ENCODE measurements around the gene BBX.
"Not testable (repeated sequence)": the region's sequence is repeated elsewhere in the genome, so short reads cannot be mapped to it uniquely, and the experiment has no call there.

Gene BBX

GRCh38 chr3:107545680-107546120 is 22.9 kb downstream of the BBX start:
- DNase-seq, result no peak

- no peak for DNase-seq
Measured at GRCh38 chr3:107548601-107549000, 25.8 kb downstream of the BBX start.

DNA sequence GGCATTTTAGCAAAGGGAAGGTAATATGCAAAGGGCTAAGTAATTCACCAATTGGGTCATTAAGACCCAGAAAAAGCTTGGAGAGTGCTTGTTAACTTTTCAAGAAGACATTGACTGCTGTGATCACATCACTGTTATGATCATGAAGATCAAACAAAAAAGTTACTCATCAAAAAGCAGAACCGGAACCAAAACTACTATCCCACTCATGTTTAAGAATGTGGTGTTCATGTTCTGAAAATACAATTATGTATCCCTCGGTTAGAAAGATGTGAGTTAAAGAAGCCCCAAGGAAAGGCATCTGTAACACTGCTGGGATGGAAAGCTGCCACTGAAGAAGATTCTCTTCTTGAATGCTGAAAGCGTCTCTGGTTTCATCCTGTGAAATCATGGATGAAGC is 32.6 kb downstream of the BBX start:
- DNase-seq, result no peak

DNA sequence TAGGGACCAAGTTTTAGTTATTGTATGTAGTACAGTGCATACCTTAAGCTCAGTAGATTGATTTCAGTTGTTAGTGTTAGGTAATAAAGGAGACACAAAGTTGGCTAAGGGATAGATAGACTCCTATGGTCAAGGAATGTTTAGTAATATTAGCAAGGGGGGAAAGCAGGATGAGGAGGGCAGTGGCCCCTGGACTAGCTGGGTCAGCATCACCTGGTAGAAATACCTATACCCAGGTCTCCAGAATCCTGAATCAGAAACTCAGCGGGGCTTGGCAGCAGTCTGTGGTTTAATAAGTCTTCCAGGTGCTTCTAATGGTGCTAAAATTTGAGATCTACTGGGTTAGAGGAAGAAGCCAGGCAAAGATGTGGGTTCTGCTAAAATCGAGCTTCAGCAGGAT is 35.0 kb downstream of the BBX start:
- no peak for DNase-seq

DNA sequence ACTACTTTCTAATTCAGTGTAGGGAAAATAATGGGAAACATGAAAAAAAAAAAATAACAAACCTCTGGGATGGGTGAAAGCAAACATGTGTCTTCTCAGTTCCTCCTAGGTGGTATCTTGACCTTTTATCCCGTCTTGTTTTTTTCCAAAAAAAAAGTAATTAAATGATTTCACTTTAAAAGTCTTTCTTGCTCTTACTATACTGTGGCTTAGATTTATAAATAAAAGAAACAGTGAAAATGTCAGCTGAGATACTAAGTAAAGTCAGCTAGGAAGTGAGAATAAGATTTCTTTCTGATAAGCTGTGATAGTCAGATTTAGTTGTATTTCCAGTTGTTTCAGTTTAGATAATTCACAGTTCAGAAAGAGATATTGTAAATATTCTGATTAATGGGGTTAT is 37.4 kb downstream of the BBX start:
- DNase-seq, result no peak

- no peak for DNase-seq
Measured at GRCh38 chr3:107561980-107562379, 39.2 kb downstream of the BBX start.

- DNase-seq, result no peak
Measured at GRCh38 chr3:107562969-107563529, 40.3 kb downstream of the BBX start.

GRCh38 chr3:107565244-107565643 is 42.5 kb downstream of the BBX start:
- not testable (repeated sequence) for DNase-seq

DNA sequence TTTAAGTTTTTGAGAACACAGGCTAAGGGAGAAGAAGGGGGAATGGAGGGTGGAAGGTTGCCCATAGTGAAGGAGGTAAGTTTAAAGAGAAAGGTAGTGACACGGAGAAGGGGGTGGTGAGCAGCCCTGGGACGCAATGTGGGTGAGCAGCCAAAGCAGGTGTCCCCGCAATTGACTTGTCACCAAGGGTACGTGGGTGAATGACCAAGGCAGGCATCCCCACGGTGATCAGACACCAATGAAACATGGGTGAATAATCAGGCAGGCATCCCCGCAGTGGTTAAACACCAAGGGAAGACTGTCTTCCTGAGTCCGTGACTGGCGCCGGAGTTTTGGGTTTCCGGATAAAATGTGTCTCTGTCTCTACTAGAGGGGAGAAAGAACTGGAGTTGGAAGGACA is 48.3 kb downstream of the BBX start:
- DNase-seq, result not testable (repeated sequence)

DNA sequence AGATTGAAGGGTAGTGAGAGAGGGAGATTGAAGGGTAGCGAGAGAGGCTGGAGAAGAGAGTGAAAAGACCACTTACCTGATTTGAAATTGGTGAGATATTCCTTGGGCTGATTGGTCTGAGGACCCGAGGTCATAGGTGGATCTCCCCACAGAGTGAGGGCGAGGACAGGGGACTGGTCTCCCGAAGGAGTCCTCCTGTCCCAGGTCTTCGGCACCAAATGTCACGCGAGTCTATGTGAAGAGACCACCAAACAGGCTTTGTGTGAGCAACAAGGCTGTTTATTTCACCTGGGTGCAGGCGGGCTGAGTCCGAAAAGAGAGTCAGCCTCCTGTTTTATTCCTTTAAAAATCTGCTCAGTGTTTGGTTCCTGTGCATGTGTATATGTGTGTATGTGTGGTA is 48.7 kb downstream of the BBX start:
- not testable (repeated sequence) for DNase-seq

DNA sequence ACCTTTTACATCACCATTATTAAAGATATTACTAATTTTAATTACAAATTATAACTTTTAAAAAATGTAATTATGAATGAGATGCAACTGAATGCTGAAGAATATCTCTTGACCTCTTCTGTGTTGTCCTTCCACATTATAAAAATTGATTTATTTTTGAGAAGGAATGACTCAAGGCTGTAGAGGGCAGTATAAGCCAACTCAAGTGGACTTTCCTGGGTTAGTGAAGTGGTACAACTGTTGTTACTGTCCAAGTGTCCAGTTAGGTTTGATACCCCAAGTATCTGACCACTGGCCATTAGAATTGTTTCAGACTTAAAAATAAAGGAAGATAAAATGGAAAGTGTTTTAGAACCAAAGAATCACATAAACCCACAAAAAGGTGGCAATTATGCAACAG is 51.9 kb downstream of the BBX start:
- no peak for DNase-seq

GRCh38 chr3:107578091-107578490 is 55.3 kb downstream of the BBX start:
- no peak for DNase-seq

- no peak for DNase-seq
Measured at GRCh38 chr3:107578523-107578922, 55.8 kb downstream of the BBX start.

- DNase-seq, result no peak
Measured at GRCh38 chr3:107579371-107579770, 56.6 kb downstream of the BBX start.

DNA sequence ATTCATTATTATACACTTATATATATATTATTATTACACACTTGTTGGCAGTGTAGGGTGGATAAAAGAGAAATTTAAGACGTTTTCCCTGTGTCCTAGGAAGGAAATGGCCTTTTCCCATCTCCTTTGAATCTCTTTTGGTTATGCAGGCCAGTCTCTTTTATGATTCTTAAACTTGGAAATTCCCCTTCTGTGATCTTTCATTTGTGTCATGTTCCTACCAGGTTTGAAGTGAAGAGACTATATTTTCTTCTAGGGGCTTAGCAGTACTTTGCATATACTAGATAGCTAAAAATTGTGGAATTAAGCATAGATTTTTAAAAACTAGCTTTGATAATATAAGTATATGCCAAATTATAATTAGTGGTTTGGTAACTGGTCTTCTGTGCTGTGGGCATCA is 58.5 kb downstream of the BBX start:
- no peak for DNase-seq

GRCh38 chr3:107588217-107588616 is 65.5 kb downstream of the BBX start:
- DNase-seq, result no peak

GRCh38 chr3:107589454-107589853 is 66.7 kb downstream of the BBX start:
- no peak for DNase-seq

GRCh38 chr3:107590786-107591185 is 68.0 kb downstream of the BBX start:
- DNase-seq, result no peak

- DNase-seq, result no peak
Measured at GRCh38 chr3:107592073-107592472, 69.3 kb downstream of the BBX start.

GRCh38 chr3:107594870-107595269 is 72.1 kb downstream of the BBX start:
- no peak for DNase-seq

- no peak for DNase-seq
Measured at GRCh38 chr3:107596639-107597038, 73.9 kb downstream of the BBX start.

DNA sequence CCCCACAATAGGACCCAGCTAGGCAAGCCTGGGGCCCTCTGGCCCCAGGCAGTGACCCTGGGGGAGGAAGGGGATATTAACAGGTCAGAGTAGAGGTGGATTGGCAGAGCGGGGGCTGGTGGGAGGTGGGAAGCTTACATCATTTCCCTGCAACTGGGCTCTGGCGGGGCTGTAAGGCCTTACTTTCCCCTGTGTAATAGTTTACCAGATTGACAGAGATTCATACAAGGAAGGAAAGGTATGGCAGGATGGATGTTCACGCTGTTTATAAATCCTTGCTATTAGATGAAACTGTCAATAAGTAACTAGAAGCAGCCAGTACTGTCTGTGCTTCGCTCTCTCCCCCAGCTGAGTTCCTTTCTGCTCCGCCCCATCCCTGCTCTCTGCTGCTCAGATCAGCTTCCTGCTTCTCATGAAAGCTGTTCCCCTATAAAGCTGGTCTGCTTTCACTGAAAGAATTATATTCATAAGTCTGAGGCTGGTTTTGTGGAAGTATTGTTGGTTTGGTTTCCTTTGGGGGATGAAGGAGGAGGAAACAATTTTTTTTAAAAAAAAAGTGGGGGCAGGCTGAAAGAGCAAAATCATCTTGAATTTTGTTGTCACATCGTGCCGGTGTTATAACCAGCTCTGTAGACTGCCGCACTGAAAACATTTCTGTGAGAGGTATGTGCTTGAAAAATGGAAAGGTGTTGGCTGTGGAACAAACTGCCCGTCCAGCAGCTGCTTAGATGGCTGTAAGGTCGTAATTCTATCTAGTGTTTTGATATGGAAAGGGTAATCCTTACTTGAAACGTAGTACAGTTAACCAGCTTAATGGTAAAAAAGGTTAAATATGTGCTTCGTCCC is 76.4 kb downstream of the BBX start:
- no peak for DNase-seq

DNA sequence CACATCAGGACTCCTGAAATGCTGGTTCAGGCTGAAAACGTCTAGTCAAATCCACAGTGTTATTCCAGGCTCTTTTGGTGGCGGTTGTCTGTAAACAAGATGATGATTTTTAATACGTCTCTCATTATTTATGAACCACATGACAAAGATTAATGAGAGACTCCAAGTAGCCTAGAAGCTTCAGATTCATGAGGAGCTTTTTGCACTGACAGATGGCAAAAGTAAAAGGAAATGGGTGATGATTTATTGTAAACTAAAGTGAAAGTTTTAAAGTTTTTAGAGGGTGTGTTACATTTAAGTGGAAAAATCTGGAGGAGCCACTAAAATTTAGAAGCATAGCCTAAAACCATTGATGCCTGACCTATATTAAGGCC is 77.0 kb downstream of the BBX start:
- DNase-seq, result no peak

- no peak for DNase-seq
Measured at GRCh38 chr3:107600780-107601179, 78.0 kb downstream of the BBX start.
